SK-N-SH (cell line): ENCODE results near the gene COQ8B. TPM values are rescaled to one million over a fixed set of nuclear protein-coding genes. Genes with fewer than 3 reads are reported as not detected.

Source experiments
- CTCF ChIA-PET: fragments of 300-600, 350-600 bp; formaldehyde crosslinking; extraction: SDS; loops from one replicate; lab custom pipeline; 2021; lab: Yijun Ruan, JAX
- POLR2A ChIA-PET: fragments of 350-600 bp; sonication (Branson Sonifier 250); formaldehyde crosslinking; extraction: SDS; loops from one replicate; lab custom pipeline; 2020; ENCODE audit warnings: antibody characterized with exemption, inconsistent platforms; lab: Yijun Ruan, JAX
- DNase-seq: peaks from one replicate; pipeline ENCODE4 v3.0.0; 2012
- H2AFZ ChIP-seq: fragments of 200-600 bp; sonication (generic); 2 replicates; pipeline ENCODE4 v1.8.1; 2016; ENCODE audit warnings: antibody characterized with exemption, mild to moderate bottlenecking, low read depth
- H3F3A ChIP-seq: fragments of 200-600 bp; sonication (generic); replicated peaks from 2 replicates; pipeline ENCODE3; 2016; ENCODE audit warnings: antibody characterized with exemption, mild to moderate bottlenecking; ENCODE audit not compliant: insufficient read depth
- H3K27ac ChIP-seq, 2 experiments: fragments of 200-500 bp in 1 of 2; fragments of 200-600 bp in 1 of 2; sonication (Bioruptor generic) in 1 of 2; sonication (generic), shearing (Covaris generic) in 1 of 2; 2 replicates each; pipeline versions ENCODE4 v1.5.1 to v1.6.1; 2014 to 2016; ENCODE audit warnings: low read depth in 2 of 2, inconsistent platforms in 1 of 2, low read length in 1 of 2, mild to moderate bottlenecking in 1 of 2, mixed read lengths in 1 of 2
- H3K27me3 ChIP-seq: fragments of 200-600 bp; sonication (generic), shearing (Covaris generic); 2 replicates; pipeline ENCODE4 v1.6.1; 2016; ENCODE audit warnings: mixed run types; ENCODE audit not compliant: insufficient read depth
- H3K36me3 ChIP-seq, 2 experiments: fragments of 200-500 bp in 1 of 2; fragments of 200-600 bp in 1 of 2; sonication (Bioruptor generic) in 1 of 2; sonication (generic) in 1 of 2; replicated peaks in 1 of 2; 2 replicates each; pipeline versions ENCODE3 to v1.5.1; 2014 to 2016; ENCODE audit warnings: low read length in 1 of 2, mild to moderate bottlenecking in 1 of 2; ENCODE audit not compliant: insufficient read depth in 2 of 2, control insufficient read depth in 1 of 2
- H3K4me1 ChIP-seq, 2 experiments: fragments of 200-500 bp in 1 of 2; fragments of 200-600 bp in 1 of 2; sonication (Bioruptor generic) in 1 of 2; sonication (generic), shearing (Covaris generic) in 1 of 2; 2 replicates each; pipeline versions ENCODE4 v1.5.1 to v1.6.1; 2014 to 2016; ENCODE audit warnings: low read depth in 1 of 2, low read length in 1 of 2, mixed run types in 1 of 2; ENCODE audit not compliant: insufficient read depth in 2 of 2, control insufficient read depth in 1 of 2
- H3K4me2 ChIP-seq: fragments of 200-600 bp; sonication (generic), shearing (Covaris generic); 2 replicates; pipeline ENCODE4 v1.6.1; 2017; ENCODE audit warnings: mixed run types
- H3K4me3 ChIP-seq, 2 experiments: fragments of 200-500 bp in 1 of 2; fragments of 200-600 bp in 1 of 2; sonication (Bioruptor generic) in 1 of 2; sonication (generic), shearing (Covaris generic) in 1 of 2; 2 replicates each; pipeline versions ENCODE4 v1.5.1 to v1.8.1; 2014 to 2016; ENCODE audit warnings: low read depth in 2 of 2, inconsistent platforms in 1 of 2, low read length in 1 of 2, mild to moderate bottlenecking in 1 of 2, mixed read lengths in 1 of 2, moderate library complexity in 1 of 2
- H3K79me2 ChIP-seq: fragments of 200-600 bp; sonication (generic); 2 replicates; pipeline ENCODE4 v1.8.1; 2017; ENCODE audit warnings: mild to moderate bottlenecking; ENCODE audit not compliant: insufficient read depth
- H3K9ac ChIP-seq: fragments of 200-600 bp; sonication (generic); 2 replicates; pipeline ENCODE4 v1.6.1; 2017; ENCODE audit warnings: mixed run types
- H3K9me2 ChIP-seq: fragments of 200-600 bp; sonication (generic); 2 replicates; pipeline ENCODE4 v1.6.1; 2017; ENCODE audit warnings: mixed run types
- H3K9me3 ChIP-seq: fragments of 200-600 bp; sonication (generic); 2 replicates; pipeline ENCODE4 v1.6.1; 2017; ENCODE audit warnings: mixed run types, mild to moderate bottlenecking, moderate library complexity
- H4K20me1 ChIP-seq: fragments of 200-600 bp; sonication (generic); 2 replicates; pipeline ENCODE4 v1.6.1; 2017; ENCODE audit warnings: mild to moderate bottlenecking, mixed run types; ENCODE audit not compliant: insufficient read depth
- EZH2phosphoT487 ChIP-seq: fragments of 200-600 bp; sonication (generic); IDR thresholded peaks from 2 replicates; pipeline ENCODE4 v1.6.1; 2017; ENCODE audit warnings: low read depth, mixed run types, mild to moderate bottlenecking, antibody characterized with exemption, moderate library complexity, borderline replicate concordance
- FOSL2 ChIP-seq: IDR thresholded peaks from 2 replicates; pipeline ENCODE4 v1.4.0; 2012; ENCODE audit warnings: low read depth, mild to moderate bottlenecking, moderate library complexity, borderline replicate concordance
- MXI1 ChIP-seq: IDR thresholded peaks from 2 replicates; pipeline ENCODE4 v1.6.1; 2012; ENCODE audit warnings: mild to moderate bottlenecking, low read depth, low read length, improper control_type of control experiment
- NFIC ChIP-seq: IDR thresholded peaks from 2 replicates; pipeline ENCODE4 v1.4.0; 2012; ENCODE audit warnings: borderline replicate concordance
- NRF1 ChIP-seq: IDR thresholded peaks from 2 replicates; pipeline ENCODE4 v1.6.1; 2012; ENCODE audit warnings: low read depth, mild to moderate bottlenecking, low read length
- RAD21 ChIP-seq: IDR thresholded peaks from 2 replicates; pipeline ENCODE4 v1.6.1; 2012; ENCODE audit warnings: mild to moderate bottlenecking, low read length
- RFX5 ChIP-seq: IDR thresholded peaks from 2 replicates; pipeline ENCODE4 v1.6.1; 2012; ENCODE audit warnings: mild to moderate bottlenecking, improper control_type of control experiment, low read length
- TCF12 ChIP-seq: IDR thresholded peaks from 2 replicates; pipeline ENCODE4 v1.4.0; 2012
- WGBS: methylation state at CpG from one replicate; pipeline ENCODE4 v1.1.6; 2017; ENCODE audit warnings: low lambda C conversion rate; 5-methylcytosine and 5-hydroxymethylcytosine counted together
- polyA plus RNA-seq, 3 experiments: library from polyadenylated mRNA; depleted of rRNA; stranded (reverse); fragments of >200 nt; gene quantifications; 2 replicates each; pipeline ENCODE4 v1.2.3, GENCODE V29; 2012
- TF ChIP-seq, protein P1 (sequence below): IDR thresholded peaks from 2 replicates; pipeline ENCODE4; 2012
- TF ChIP-seq, protein P2 (sequence below): fragments of 150-350 bp; IDR thresholded peaks from 2 replicates; pipeline ENCODE4 v1.6.1; 2016; ENCODE audit warnings: mild to moderate bottlenecking, low read depth, low read length
- TF ChIP-seq, protein P3 (sequence below): IDR thresholded peaks from 2 replicates; pipeline ENCODE4 v1.6.1; 2012; ENCODE audit warnings: mild to moderate bottlenecking, low read depth, low read length, moderate library complexity
- TF ChIP-seq, protein P4 (sequence below): IDR thresholded peaks from 2 replicates; pipeline ENCODE4 v1.4.0; 2012; ENCODE audit warnings: low read depth

COQ8B gene
- polyA plus RNA-seq, 1 of the 3 experiments (the other 2 are of a cell fraction): 43.8 TPM

DNA sequence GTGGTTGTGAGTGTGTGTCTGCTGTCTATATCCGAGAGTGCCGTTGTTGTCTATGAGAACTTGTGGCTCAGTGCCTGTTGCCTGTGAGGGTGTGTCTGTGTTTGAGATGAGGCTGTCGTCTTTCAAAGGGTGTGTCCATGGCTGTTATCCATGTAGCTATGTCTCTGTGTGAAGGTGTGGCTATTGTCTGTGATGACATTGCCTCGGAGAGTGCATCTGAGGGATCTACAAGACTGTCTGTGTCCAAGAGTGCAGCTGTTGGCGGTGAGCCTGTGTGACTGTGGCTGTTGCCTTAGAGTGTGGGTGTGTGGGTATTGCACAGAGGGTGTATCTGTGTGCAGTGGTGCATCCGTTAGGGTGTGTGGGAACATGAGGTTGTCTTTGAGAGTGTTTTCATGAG is 31.1 kb downstream of the COQ8B start:
- no peaks in the 10 kb centered on the region for H3K9me3 ChIP-seq
- 87% methylated on average over 6 of the region's 6 CpGs for WGBS
- ChIA-PET POLR2A (no interaction called here), CTCF (interaction anchor here (0.7 kb wide), 1 partner anchor 22 kb away, joined by 3 read pairs; no protein-coding TSS in a partner anchor)
- H3F3A ChIP-seq: no peaks in the 10 kb centered on the region
- H3K4me3 ChIP-seq: no peak overlapping the region
- DNase-seq: no peak
- TF ChIP-seq EZH2phosphoT487 (no peak), FOSL2 (no peak), NRF1 (no peak), TCF12 (no peak), RAD21 (no peak), RFX5 (no peak), NFIC (no peak), MXI1 (no peak)
- TF ChIP-seq, protein P1, sequence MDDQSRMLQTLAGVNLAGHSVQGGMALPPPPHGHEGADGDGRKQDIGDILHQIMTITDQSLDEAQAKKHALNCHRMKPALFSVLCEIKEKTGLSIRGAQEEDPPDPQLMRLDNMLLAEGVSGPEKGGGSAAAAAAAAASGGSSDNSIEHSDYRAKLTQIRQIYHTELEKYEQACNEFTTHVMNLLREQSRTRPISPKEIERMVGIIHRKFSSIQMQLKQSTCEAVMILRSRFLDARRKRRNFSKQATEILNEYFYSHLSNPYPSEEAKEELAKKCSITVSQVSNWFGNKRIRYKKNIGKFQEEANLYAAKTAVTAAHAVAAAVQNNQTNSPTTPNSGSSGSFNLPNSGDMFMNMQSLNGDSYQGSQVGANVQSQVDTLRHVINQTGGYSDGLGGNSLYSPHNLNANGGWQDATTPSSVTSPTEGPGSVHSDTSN: no peak
- TF ChIP-seq, protein P2, sequence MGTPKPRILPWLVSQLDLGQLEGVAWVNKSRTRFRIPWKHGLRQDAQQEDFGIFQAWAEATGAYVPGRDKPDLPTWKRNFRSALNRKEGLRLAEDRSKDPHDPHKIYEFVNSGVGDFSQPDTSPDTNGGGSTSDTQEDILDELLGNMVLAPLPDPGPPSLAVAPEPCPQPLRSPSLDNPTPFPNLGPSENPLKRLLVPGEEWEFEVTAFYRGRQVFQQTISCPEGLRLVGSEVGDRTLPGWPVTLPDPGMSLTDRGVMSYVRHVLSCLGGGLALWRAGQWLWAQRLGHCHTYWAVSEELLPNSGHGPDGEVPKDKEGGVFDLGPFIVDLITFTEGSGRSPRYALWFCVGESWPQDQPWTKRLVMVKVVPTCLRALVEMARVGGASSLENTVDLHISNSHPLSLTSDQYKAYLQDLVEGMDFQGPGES: no peak
- TF ChIP-seq, protein P3, sequence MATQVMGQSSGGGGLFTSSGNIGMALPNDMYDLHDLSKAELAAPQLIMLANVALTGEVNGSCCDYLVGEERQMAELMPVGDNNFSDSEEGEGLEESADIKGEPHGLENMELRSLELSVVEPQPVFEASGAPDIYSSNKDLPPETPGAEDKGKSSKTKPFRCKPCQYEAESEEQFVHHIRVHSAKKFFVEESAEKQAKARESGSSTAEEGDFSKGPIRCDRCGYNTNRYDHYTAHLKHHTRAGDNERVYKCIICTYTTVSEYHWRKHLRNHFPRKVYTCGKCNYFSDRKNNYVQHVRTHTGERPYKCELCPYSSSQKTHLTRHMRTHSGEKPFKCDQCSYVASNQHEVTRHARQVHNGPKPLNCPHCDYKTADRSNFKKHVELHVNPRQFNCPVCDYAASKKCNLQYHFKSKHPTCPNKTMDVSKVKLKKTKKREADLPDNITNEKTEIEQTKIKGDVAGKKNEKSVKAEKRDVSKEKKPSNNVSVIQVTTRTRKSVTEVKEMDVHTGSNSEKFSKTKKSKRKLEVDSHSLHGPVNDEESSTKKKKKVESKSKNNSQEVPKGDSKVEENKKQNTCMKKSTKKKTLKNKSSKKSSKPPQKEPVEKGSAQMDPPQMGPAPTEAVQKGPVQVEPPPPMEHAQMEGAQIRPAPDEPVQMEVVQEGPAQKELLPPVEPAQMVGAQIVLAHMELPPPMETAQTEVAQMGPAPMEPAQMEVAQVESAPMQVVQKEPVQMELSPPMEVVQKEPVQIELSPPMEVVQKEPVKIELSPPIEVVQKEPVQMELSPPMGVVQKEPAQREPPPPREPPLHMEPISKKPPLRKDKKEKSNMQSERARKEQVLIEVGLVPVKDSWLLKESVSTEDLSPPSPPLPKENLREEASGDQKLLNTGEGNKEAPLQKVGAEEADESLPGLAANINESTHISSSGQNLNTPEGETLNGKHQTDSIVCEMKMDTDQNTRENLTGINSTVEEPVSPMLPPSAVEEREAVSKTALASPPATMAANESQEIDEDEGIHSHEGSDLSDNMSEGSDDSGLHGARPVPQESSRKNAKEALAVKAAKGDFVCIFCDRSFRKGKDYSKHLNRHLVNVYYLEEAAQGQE: no peak
- TF ChIP-seq, protein P4, sequence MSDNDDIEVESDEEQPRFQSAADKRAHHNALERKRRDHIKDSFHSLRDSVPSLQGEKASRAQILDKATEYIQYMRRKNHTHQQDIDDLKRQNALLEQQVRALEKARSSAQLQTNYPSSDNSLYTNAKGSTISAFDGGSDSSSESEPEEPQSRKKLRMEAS: no peak
- H3K9ac ChIP-seq: no peak overlapping the region
- H4K20me1 ChIP-seq: peaks cover 26% of the 10 kb centered on the region
- peaks cover 36% of the 10 kb centered on the region for H3K79me2 ChIP-seq
- no peak overlapping the region for H2AFZ ChIP-seq
- H3K27ac ChIP-seq: no peak overlapping the region
- H3K4me1 ChIP-seq: peaks cover 0 to 14% of the 10 kb centered on the region in 2 experiments; a peak in 1 of 4 replicates
- no peak overlapping the region for H3K4me2 ChIP-seq
- H3K27me3 ChIP-seq: no peaks in the 10 kb centered on the region
- no peaks in the 10 kb centered on the region for H3K9me2 ChIP-seq
- H3K36me3 ChIP-seq: peaks cover 25 to 28% of the 10 kb centered on the region in 2 experiments
